Endothelial cell of umbilical vein (primary cell): ENCODE data around the gene RASGRF1. TPM values are rescaled to one million over a fixed set of nuclear protein-coding genes. Genes with fewer than 3 reads are reported as not detected.

Experiments
- BruUV-seq: library from RNA; stranded (reverse); fragments of 400-500 nt; replicated peaks from 2 replicates; lab custom pipeline; 2021; lab: Mats Ljungman, UMichigan
- CTCF ChIA-PET: fragments of 300-600, 350-600 bp; sonication (Branson Sonifier 250); formaldehyde crosslinking; loops from one replicate; lab custom pipeline; 2021; ENCODE audit warnings: antibody characterized with exemption, inconsistent platforms; lab: Charles Lee
- POLR2A ChIA-PET: fragments of 300-600, 350-600 bp; sonication (Branson Sonifier 250); formaldehyde crosslinking; loops from one replicate; lab custom pipeline; 2021; ENCODE audit warnings: antibody characterized with exemption, inconsistent platforms; lab: Charles Lee
- DNase-seq: peaks from one replicate; pipeline ENCODE4 v3.0.0-alpha.2; 2011; ENCODE audit warnings: low read depth, low spot score
- FAIRE-seq: peaks from 2 replicates; lab custom pipeline; 2011; peaks lifted over from hg19 to GRCh38; lab: Jason Lieb, UNC
- H2AFZ ChIP-seq: 2 replicates; pipeline ENCODE4 v1.6.0; 2012; ENCODE audit warnings: low read depth, low read length, control low read depth, inconsistent platforms
- H3K27ac ChIP-seq: 2 replicates; pipeline ENCODE4 v1.5.1; 2011; ENCODE audit warnings: low read depth, mild to moderate bottlenecking, control low read depth, low read length, moderate library complexity; ENCODE audit not compliant: insufficient read depth
- H3K27me3 ChIP-seq, 2 experiments: 2 replicates each; pipeline versions ENCODE4 v1.6.0 to v1.6.1; 2011; ENCODE audit warnings: low read length in 2 of 2, mixed read lengths in 1 of 2; ENCODE audit not compliant: control insufficient read depth in 2 of 2, insufficient read depth in 2 of 2
- H3K36me3 ChIP-seq, 2 experiments: 2 replicates in 1 of 2; 3 replicates in 1 of 2; pipeline ENCODE4 v1.5.1; 2011; ENCODE audit warnings: low read length in 2 of 2, mild to moderate bottlenecking in 1 of 2, moderate library complexity in 1 of 2; ENCODE audit not compliant: control insufficient read depth in 2 of 2, insufficient read depth in 2 of 2; ENCODE audit errors: extremely low read depth in 1 of 2
- H3K4me1 ChIP-seq: 3 replicates; pipeline ENCODE4 v1.5.1; 2011; ENCODE audit warnings: mild to moderate bottlenecking, low read length; ENCODE audit not compliant: control insufficient read depth, insufficient read depth; ENCODE audit errors: extremely low read depth
- H3K4me2 ChIP-seq: 2 replicates; pipeline ENCODE4 v1.6.1; 2011; ENCODE audit warnings: low read length, control low read depth, mixed read lengths; ENCODE audit not compliant: insufficient read depth
- H3K4me3 ChIP-seq, 3 experiments: fragments of 200-600 bp in 1 of 3; sonication (generic), shearing (Covaris generic) in 1 of 3; replicated peaks in 1 of 3; 2 replicates each; pipeline ENCODE4 v1.5.1; 2011 to 2016; ENCODE audit warnings: control low read depth in 3 of 3, low read length in 3 of 3, mild to moderate bottlenecking in 2 of 3, inconsistent platforms in 1 of 3, low read depth in 1 of 3, moderate library complexity in 1 of 3; ENCODE audit not compliant: insufficient read depth in 1 of 3
- H3K79me2 ChIP-seq: 2 replicates; pipeline ENCODE4 v1.6.0; 2012; ENCODE audit warnings: low read length, inconsistent platforms; ENCODE audit not compliant: control insufficient read depth, insufficient read depth
- H3K9ac ChIP-seq: replicated peaks from 2 replicates; pipeline ENCODE3; 2011; ENCODE audit warnings: low read length, control low read depth; ENCODE audit not compliant: insufficient read depth; ENCODE audit errors: extremely low read depth
- H3K9me1 ChIP-seq: replicated peaks from 3 replicates; pipeline ENCODE4 v1.6.0; 2011; ENCODE audit warnings: mild to moderate bottlenecking, low read length; ENCODE audit not compliant: control insufficient read depth, insufficient read depth; ENCODE audit errors: extremely low read depth
- H3K9me3 ChIP-seq: replicated peaks from 2 replicates; pipeline ENCODE4 v1.5.1; 2012; ENCODE audit warnings: low read length, inconsistent platforms; ENCODE audit not compliant: control insufficient read depth, insufficient read depth
- H4K20me1 ChIP-seq: replicated peaks from 2 replicates; pipeline ENCODE3; 2011; ENCODE audit warnings: mild to moderate bottlenecking, low read length; ENCODE audit not compliant: control insufficient read depth, insufficient read depth; ENCODE audit errors: extremely low read depth
- CTCF ChIP-seq, 2 donors: IDR thresholded peaks; 1 replicate in 1 of 2; 2 replicates in 1 of 2; pipeline ENCODE4 v1.5.1; 2011; ENCODE audit warnings: low read length in 2 of 2, mild to moderate bottlenecking in 2 of 2, moderate library complexity in 2 of 2, control low read depth in 1 of 2, inconsistent platforms in 1 of 2, low read depth in 1 of 2; ENCODE audit not compliant: insufficient read depth in 1 of 2; ENCODE audit errors: extremely low read depth in 1 of 2
- EZH2 ChIP-seq: IDR thresholded peaks from 2 replicates; pipeline ENCODE4 v1.6.1; 2012; ENCODE audit warnings: borderline replicate concordance, low read depth, mild to moderate bottlenecking, moderate library complexity, low read length, inconsistent platforms; ENCODE audit not compliant: severe bottlenecking
- FOS ChIP-seq: IDR thresholded peaks from 2 replicates; pipeline ENCODE4 v1.6.1; 2011; ENCODE audit warnings: mild to moderate bottlenecking, low read length, moderate library complexity, borderline replicate concordance; ENCODE audit not compliant: insufficient read depth
- GATA2 ChIP-seq: IDR thresholded peaks from 2 replicates; pipeline ENCODE4 v1.7.0; 2011; ENCODE audit warnings: low read depth, mild to moderate bottlenecking, moderate library complexity, mixed read lengths, low read length; ENCODE audit not compliant: insufficient read length, insufficient read depth
- JUN ChIP-seq: IDR thresholded peaks from 2 replicates; pipeline ENCODE4 v1.6.1; 2011; ENCODE audit warnings: borderline replicate concordance, low read depth; ENCODE audit not compliant: insufficient read length, insufficient read depth
- MAX ChIP-seq: IDR thresholded peaks from 2 replicates; pipeline ENCODE4 v1.6.1; 2011; ENCODE audit not compliant: insufficient read depth, insufficient read length
- MYC ChIP-seq: IDR thresholded peaks from one replicate; pipeline ENCODE4 v1.6.1; 2011; ENCODE audit warnings: mild to moderate bottlenecking, low read depth, low read length
- POLR2A ChIP-seq: IDR thresholded peaks from 2 replicates; pipeline ENCODE4 v1.6.1; 2012; ENCODE audit warnings: low read depth, mild to moderate bottlenecking, control low read depth, low read length
- POLR2AphosphoS5 ChIP-seq: IDR thresholded peaks from 2 replicates; pipeline ENCODE4 v1.6.1; 2012; ENCODE audit warnings: low read depth, mild to moderate bottlenecking, control low read depth, low read length, moderate library complexity; ENCODE audit not compliant: insufficient read depth
- dilution Hi-C: fragments of 300-500 bp; cut with MboI; formaldehyde crosslinking; loops from one replicate; pipeline ENCODE4 v1.15.0; 2019; ENCODE audit warnings: low sequenced_read_pairs; ENCODE audit not compliant: extremely low pct_ligation_motif_present
- intact Hi-C: fragments of 100-400 bp; cut with micrococcal nuclease; formaldehyde crosslinking; loops from one replicate; pipeline ENCODE4 v1.10.0; 2022
- polyA plus RNA-seq, 4 experiments: library from polyadenylated mRNA; depleted of rRNA in 3 of 4; stranded (reverse) in 3 of 4; unstranded in 1 of 4; fragments of >200 nt; gene quantifications; 2 replicates each; pipeline versions ENCODE4 v1.2.1 to v1.2.3, GENCODE V29; 2011 to 2012; ENCODE audit warnings: missing spikeins in 1 of 4
- total RNA-seq: library from RNA; stranded (reverse); gene quantifications from 2 replicates; pipeline ENCODE4 v1.2.3, GENCODE V29; 2021

Gene RASGRF1
- total and polyA plus RNA-seq, 2 donors (not counting 3 experiments of a cell fraction or from before 2014, with no cell fraction given) = 0.04 TPM; not detected in 1

- BruUV-seq = no TSS peak
- TF ChIP-seq POLR2AphosphoS5 (no peak), FOS (no peak), GATA2 (no peak), EZH2 (no peak), MAX (no peak), JUN (no peak), MYC (no peak), POLR2A (no peak), CTCF (IDR thresholded peaks at IDR 0.05; ENCODE audit: extremely low read depth in 1 of 2, insufficient read depth in 1 of 2, low read depth in 1 of 2, low read length in 2 of 2) (no peak)
- POLR2A ChIA-PET = no interaction called here
- Histone ChIP-seq H3K79me2 (no peaks in the 10 kb centered on the region), H3K27ac (no peak overlapping the region), H3K9ac (no peak overlapping the region), H4K20me1 (no peaks in the 10 kb centered on the region), H3K9me1 (no peaks in the 10 kb centered on the region), H3K36me3 (no peaks in the 10 kb centered on the region), H2AFZ (no peak overlapping the region), H3K9me3 (no peaks in the 10 kb centered on the region), H3K4me1 (peaks cover 6% of the 10 kb centered on the region), H3K4me3 (no peak overlapping the region), H3K4me2 (no peak overlapping the region), H3K27me3 (no peaks in the 10 kb centered on the region)
- FAIRE-seq (no peak), DNase-seq (no peak)
- CTCF ChIA-PET = interaction anchor here (1.1 to 1.6 kb wide), 3 partner anchors 12 to 250 kb away, joined by 3 to 4 read pairs (median 4); no protein-coding TSS in a partner anchor
- intact Hi-C loops (no loop called here), dilution Hi-C loops (no loop called here)
Measured at GRCh38 chr15:78934655-78935023, 155.9 kb downstream of the RASGRF1 start.
